Parathyroid adenoma (tissue), 2 donors: ENCODE measurements around the gene PGBD1.
A peak's percentile ranks its signal among the peaks of the same experiment; 100 is the strongest.

Source experiments
- H2AFZ ChIP-seq: fragments of 300-600 bp; sonication (generic); one replicate; pipeline ENCODE4 v1.7.0; 2017; ENCODE audit warnings: antibody characterized with exemption, mild to moderate bottlenecking
- H3K27ac ChIP-seq: fragments of 300-600 bp; sonication (generic); one replicate; pipeline ENCODE4 v1.7.0; 2017
- H3K27me3 ChIP-seq: fragments of 300-600 bp; sonication (generic); one replicate; pipeline ENCODE4 v1.7.0; 2017; ENCODE audit warnings: low read length; ENCODE audit not compliant: control insufficient read depth, insufficient read depth
- H3K36me3 ChIP-seq: fragments of 300-600 bp; sonication (generic); one replicate; pipeline ENCODE4 v1.7.0; 2017; ENCODE audit warnings: low read length; ENCODE audit not compliant: control insufficient read depth, insufficient read depth
- H3K4me1 ChIP-seq: fragments of 300-600 bp; sonication (generic); one replicate; pipeline ENCODE4 v1.7.0; 2017; ENCODE audit warnings: control low read depth
- H3K4me2 ChIP-seq: fragments of 300-600 bp; sonication (generic); one replicate; pipeline ENCODE4 v1.7.0; 2017; ENCODE audit warnings: low read length
- H3K4me3 ChIP-seq: fragments of 300-600 bp; sonication (generic); one replicate; pipeline ENCODE4 v1.7.0; 2017; ENCODE audit warnings: low read depth, low read length
- H3K79me2 ChIP-seq: fragments of 300-600 bp; sonication (generic); one replicate; pipeline ENCODE4 v1.7.0; 2017; ENCODE audit warnings: control low read depth
- H3K9ac ChIP-seq: fragments of 300-600 bp; sonication (generic); one replicate; pipeline ENCODE4 v1.7.0; 2017; ENCODE audit warnings: mild to moderate bottlenecking
- H3K9me3 ChIP-seq: fragments of 300-600 bp; sonication (generic); one replicate; pipeline ENCODE4 v1.7.0; 2017; ENCODE audit warnings: low read length; ENCODE audit not compliant: control insufficient read depth
- CTCF ChIP-seq: fragments of 300-600 bp; sonication (generic); IDR thresholded peaks from one replicate; pipeline ENCODE4 v1.7.0; 2017; ENCODE audit warnings: antibody characterized with exemption, mild to moderate bottlenecking
- donor health status: primary hyperparathyroidism.

PGBD1 gene

GRCh38 chr6:28252009-28252975, 29.1 kb upstream of the PGBD1 start, which contains the start of gene ZKSCAN4:
Gene ZKSCAN4 (minus strand): TSS chr6:28252269. CDS start chr6:28251980, 289 bp downstream.
- Histone ChIP-seq H3K9ac (peak within 1 kb of the TSS; percentile 33), H3K27ac (peak within 1 kb of the TSS; percentile 25), H3K36me3 (no peaks in the 10 kb centered on the region), H3K27me3 (no peaks in the 10 kb centered on the region), H3K4me2 (peak within 1 kb of the TSS; percentile 85), H2AFZ (peak within 1 kb of the TSS; percentile 99), H3K9me3 (no peaks in the 10 kb centered on the region), H3K4me3 (peak within 1 kb of the TSS; percentile 79), H3K79me2 (no peaks in the 10 kb centered on the region), H3K4me1 (peaks cover 4% of the 10 kb centered on the region)
- no peak for TF ChIP-seq CTCF

GRCh38 chr6:28254121-28254519, 27.3 kb upstream of the PGBD1 start:
- Histone ChIP-seq H3K9me3 (no peaks in the 10 kb centered on the region), H3K9ac (no peak overlapping the region), H3K27me3 (no peaks in the 10 kb centered on the region), H3K4me1 (peaks cover 4% of the 10 kb centered on the region), H3K36me3 (no peaks in the 10 kb centered on the region), H3K4me2 (no peak overlapping the region), H3K27ac (no peak overlapping the region), H3K79me2 (no peaks in the 10 kb centered on the region), H3K4me3 (no peak overlapping the region), H2AFZ (no peak overlapping the region)
- no peak for TF ChIP-seq CTCF

- Histone ChIP-seq H3K4me1 (no peaks in the 10 kb centered on the region), H3K9me3 (no peaks in the 10 kb centered on the region), H3K4me3 (no peak overlapping the region), H3K79me2 (no peaks in the 10 kb centered on the region), H2AFZ (no peak overlapping the region), H3K4me2 (no peak overlapping the region), H3K27me3 (no peaks in the 10 kb centered on the region), H3K9ac (no peak overlapping the region), H3K36me3 (no peaks in the 10 kb centered on the region), H3K27ac (no peak overlapping the region)
- TF ChIP-seq CTCF, result no peak
Observed at GRCh38 chr6:28257042-28257441, 24.3 kb upstream of the PGBD1 start.

- Histone ChIP-seq H3K79me2 (no peaks in the 10 kb centered on the region), H3K9ac (no peak within 1 kb of the TSS), H3K4me1 (no peaks in the 10 kb centered on the region), H3K9me3 (no peaks in the 10 kb centered on the region), H3K27ac (no peak within 1 kb of the TSS), H3K4me2 (no peak within 1 kb of the TSS), H2AFZ (peak within 1 kb of the TSS; percentile 11), H3K36me3 (no peaks in the 10 kb centered on the region), H3K27me3 (no peaks in the 10 kb centered on the region), H3K4me3 (no peak within 1 kb of the TSS)
- no peak for TF ChIP-seq CTCF
Observed at GRCh38 chr6:28258877-28259777, 22.2 kb upstream of the PGBD1 start, which contains the start of gene NKAPL. Gene NKAPL (plus strand): TSS chr6:28259297. CDS start chr6:28259372, 75 bp downstream.
